ENCODE measurements around the gene RASGRP2.

Gene RASGRP2

GRCh38 chr11:64762674-64763525, 19.0 kb upstream of the RASGRP2 start:
- H3K27ac ChIP-seq (ENCODE audit: extremely low read depth, low read depth, low read length): peak overlapping the region; percentile 18
- POLR2A ChIA-PET: interaction anchor here (0.5 to 5.8 kb wide), 8 partner anchors 9 to 79 kb away, joined by 3 to 42 read pairs (median 4); partner anchors contain the start of gene SF1
- H3K9me3 ChIP-seq (ENCODE audit: control insufficient read depth, insufficient read depth, low read depth, low read length): no peaks in the 10 kb centered on the region
- no peak overlapping the region for H3K4me3 ChIP-seq (ENCODE audit: low read depth, low read length)
- H3K4me1 ChIP-seq (ENCODE audit: control insufficient read depth, insufficient read depth, low read length): peaks cover 7% of the 10 kb centered on the region
- CTCF ChIA-PET: interaction anchor here (0.5 to 4.0 kb wide), 5 partner anchors 14 to 131 kb away, joined by 3 to 22 read pairs (median 3); partner anchors contain the start of gene RASGRP2
- H3K36me3 ChIP-seq (ENCODE audit: control insufficient read depth in 2 of 2, insufficient read depth in 1 of 2, low read length in 2 of 2): peaks cover 0 to 61% of the 10 kb centered on the region in 2 experiments; a peak in 2 of 3 replicates
- TF ChIP-seq ZNF223 (tag by site-specific recombination; IDR thresholded peaks at IDR 0.05) (no peak), SP7 (tag by site-specific recombination; IDR thresholded peaks at IDR 0.05) (peak; percentile 80), ZNF549 (tag by site-specific recombination; IDR thresholded peaks at IDR 0.05) (no peak), ZBTB6 (tag by site-specific recombination; IDR thresholded peaks at IDR 0.05) (no peak; the same call in 1 of the 2 replicates), ZNF391 (tag by site-specific recombination; IDR thresholded peaks at IDR 0.05; ENCODE audit: borderline replicate concordance, low read depth) (no peak), ZNF48 (tag by site-specific recombination; IDR thresholded peaks at IDR 0.05) (no peak), ZBTB17 (tag by site-specific recombination; IDR thresholded peaks at IDR 0.05) (no peak), ZNF600 (tag by site-specific recombination; IDR thresholded peaks at IDR 0.05) (0 out of 2 replicates have a peak, but pooled peaks have one; percentile 54), KLF9 (tag by site-specific recombination; IDR thresholded peaks at IDR 0.05; ENCODE audit: low read depth) (no peak), HOXA7 (CRISPR knock-in tag; IDR thresholded peaks at IDR 0.05; ENCODE audit: borderline replicate concordance) (no peak), ZNF37A (tag by site-specific recombination; IDR thresholded peaks at IDR 0.05) (no peak), IKZF3 (tag by site-specific recombination; IDR thresholded peaks at IDR 0.05) (peak; percentile 67), FEZF1 (tag by site-specific recombination; IDR thresholded peaks at IDR 0.05) (peak; percentile 92), ZNF155 (tag by site-specific recombination; IDR thresholded peaks at IDR 0.05) (no peak), KLF8 (tag by site-specific recombination; IDR thresholded peaks at IDR 0.05) (0 out of 2 replicates have a peak, but pooled peaks have one; percentile 8), ZNF747 (tag by site-specific recombination; IDR thresholded peaks at IDR 0.05) (no peak), HIC1 (tag by site-specific recombination; IDR thresholded peaks at IDR 0.05) (peak; percentile 24), BCL11A (tag by site-specific recombination; IDR thresholded peaks at IDR 0.05; ENCODE audit: low read depth) (0 out of 2 replicates have a peak, but pooled peaks have one; percentile 45), ZFP69B (tag by site-specific recombination; IDR thresholded peaks at IDR 0.05) (0 out of 2 replicates have a peak, but pooled peaks have one; percentile 23), ZNF544 (tag by site-specific recombination; IDR thresholded peaks at IDR 0.05) (no peak), ZSCAN18 (tag by site-specific recombination; IDR thresholded peaks at IDR 0.05) (no peak), GLIS2 (tag by site-specific recombination; IDR thresholded peaks at IDR 0.05) (no peak; the same call in 1 of the 2 replicates), GLI2 (tag by site-specific recombination; IDR thresholded peaks at IDR 0.05; ENCODE audit: borderline replicate concordance, low read depth) (no peak; the same call in 1 of the 2 replicates), KLF1 (tag by site-specific recombination; IDR thresholded peaks at IDR 0.05) (peak; percentile 63), ZNF292 (tag by site-specific recombination; IDR thresholded peaks at IDR 0.05; ENCODE audit: borderline replicate concordance, low read depth) (no peak), ZBTB21 (tag by site-specific recombination; IDR thresholded peaks at IDR 0.05) (no peak), ZNF19 (tag by site-specific recombination; IDR thresholded peaks at IDR 0.05; ENCODE audit: low read depth) (no peak), OVOL3 (tag by site-specific recombination; IDR thresholded peaks at IDR 0.05) (no peak), ZNF660 (tag by site-specific recombination; IDR thresholded peaks at IDR 0.05) (no peak), ZNF280C (tag by site-specific recombination; IDR thresholded peaks at IDR 0.05) (no peak)

Measured in HEK293 (cell line).